ENCODE measurements around the gene TRIM71.

GRCh38 chr3:32937331-32937730 is 119.5 kb downstream of the TRIM71 start:
- no peak for TF ChIP-seq CTCF (IDR thresholded peaks at IDR 0.05; ENCODE audit: insufficient read depth, low read depth, low read length)
- no peak for TF ChIP-seq EZH2 (IDR thresholded peaks at IDR 0.05; ENCODE audit: insufficient read depth, low read length)

Data from astrocyte (in vitro differentiated cells and primary cell).